Stimulated activated CD8-positive, alpha-beta memory T cell treated with anti-CD3 and anti-CD28 coated beads, Interleukin-2, amount 100 ng/mL, for 1 hour (primary cell): ENCODE data around the gene RPUSD4.

Experiments
- DNase-seq, 2 donors: peaks; one replicate each; pipeline ENCODE4 v3.0.0-alpha.2; 2020; ENCODE audit warnings: low read depth in 2 of 2

The RPUSD4 gene

GRCh38 chr11:126182787-126183445 is 28.5 kb downstream of the RPUSD4 start:
- DNase-seq: no peak

GRCh38 chr11:126181939-126182730 is 29.3 kb downstream of the RPUSD4 start:
- no peak for DNase-seq

GRCh38 chr11:126176853-126177470 is 34.5 kb downstream of the RPUSD4 start:
- DNase-seq: no peak

- no peak for DNase-seq
Observed at GRCh38 chr11:126175393-126175792, 36.1 kb downstream of the RPUSD4 start.

- DNase-seq: no peak
Observed at GRCh38 chr11:126174816-126175215, 36.6 kb downstream of the RPUSD4 start.

GRCh38 chr11:126173257-126173656 is 38.2 kb downstream of the RPUSD4 start:
- DNase-seq: no peak

- DNase-seq: no peak
Observed at GRCh38 chr11:126172596-126173038, 38.8 kb downstream of the RPUSD4 start.

- no peak for DNase-seq
Observed at GRCh38 chr11:126169291-126169690, 42.2 kb downstream of the RPUSD4 start.

GRCh38 chr11:126167488-126167887 is 44.0 kb downstream of the RPUSD4 start:
- no peak for DNase-seq

- DNase-seq: no peak
Observed at GRCh38 chr11:126166413-126166812, 45.0 kb downstream of the RPUSD4 start.

GRCh38 chr11:126165757-126166156 is 45.7 kb downstream of the RPUSD4 start:
- no peak for DNase-seq

GRCh38 chr11:126165311-126165720 is 46.1 kb downstream of the RPUSD4 start:
- no peak for DNase-seq

GRCh38 chr11:126164781-126165180 is 46.7 kb downstream of the RPUSD4 start:
- DNase-seq: no peak

- DNase-seq: no peak
Observed at GRCh38 chr11:126163779-126164178, 47.7 kb downstream of the RPUSD4 start.

GRCh38 chr11:126163074-126163700 is 48.3 kb downstream of the RPUSD4 start:
- no peak for DNase-seq

GRCh38 chr11:126162306-126163030 is 49.0 kb downstream of the RPUSD4 start:
- DNase-seq: no peak

GRCh38 chr11:126161023-126161391 is 50.4 kb downstream of the RPUSD4 start:
- DNase-seq: no peak

- no peak for DNase-seq
Observed at GRCh38 chr11:126160345-126161022, 51.0 kb downstream of the RPUSD4 start.

- DNase-seq: no peak
Observed at GRCh38 chr11:126159719-126160344, 51.6 kb downstream of the RPUSD4 start.

GRCh38 chr11:126158054-126158791 is 53.2 kb downstream of the RPUSD4 start:
- DNase-seq: no peak
